NCI-H345 treated with DMSO at 0.1 percent for 48 hours (cell line): ENCODE data around the gene LAX1.
"Not testable (repeated sequence)": the region's sequence is repeated elsewhere in the genome, so short reads cannot be mapped to it uniquely, and the experiment has no call there.

ENCODE experiments used
- DNase-seq: peaks from one replicate; lab custom pipeline; 2025; ENCODE audit not compliant: unreplicated experiment; lab: John Stamatoyannopoulos, UW

Gene LAX1

GRCh38 chr1:203768256-203768655 lies 3.3 kb downstream of the LAX1 start:
- DNase-seq = no peak

DNA sequence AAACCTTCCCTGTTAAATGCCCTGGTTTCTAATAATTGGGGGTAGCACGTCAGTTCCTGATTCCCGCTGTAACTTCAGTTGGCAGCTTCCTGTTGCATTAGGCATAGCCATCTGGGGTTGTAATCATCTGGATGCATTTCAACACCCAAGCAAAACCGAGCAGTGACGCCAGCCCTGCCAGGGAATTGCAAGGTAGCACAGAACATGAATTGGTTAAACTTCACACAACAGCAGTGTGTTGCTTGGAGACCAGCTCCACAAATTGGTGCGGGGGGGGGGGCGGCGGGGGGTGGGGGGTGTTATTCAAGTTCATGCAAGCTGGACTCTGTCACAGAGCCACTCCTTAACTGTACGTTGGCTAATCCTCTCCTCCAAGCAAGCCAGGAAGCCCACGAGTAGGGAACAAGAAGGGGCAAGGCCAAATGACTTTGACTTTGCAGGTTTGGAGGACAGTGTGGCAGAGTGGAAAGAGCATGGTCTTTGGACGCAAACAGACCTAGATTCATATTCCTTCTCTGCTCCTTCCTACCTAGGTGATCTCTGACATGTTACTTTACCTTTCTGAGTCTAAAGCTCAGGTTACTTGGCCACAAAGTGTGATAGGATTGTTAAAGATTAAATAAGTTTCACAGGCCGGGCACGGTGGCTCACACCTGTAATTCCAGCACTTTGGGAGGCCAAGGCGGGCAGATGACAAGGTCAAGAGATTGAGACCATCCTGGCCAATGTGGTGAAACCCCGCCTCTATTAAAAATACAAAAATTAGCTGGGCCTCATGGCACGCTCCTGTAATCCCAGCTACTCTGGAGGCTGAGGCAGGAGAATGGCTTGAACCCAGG lies 4.7 kb downstream of the LAX1 start:
- DNase-seq = no peak

GRCh38 chr1:203771901-203772301 lies 6.9 kb downstream of the LAX1 start:
- DNase-seq = no peak

GRCh38 chr1:203772836-203773235 lies 7.9 kb downstream of the LAX1 start:
- no peak for DNase-seq

DNA sequence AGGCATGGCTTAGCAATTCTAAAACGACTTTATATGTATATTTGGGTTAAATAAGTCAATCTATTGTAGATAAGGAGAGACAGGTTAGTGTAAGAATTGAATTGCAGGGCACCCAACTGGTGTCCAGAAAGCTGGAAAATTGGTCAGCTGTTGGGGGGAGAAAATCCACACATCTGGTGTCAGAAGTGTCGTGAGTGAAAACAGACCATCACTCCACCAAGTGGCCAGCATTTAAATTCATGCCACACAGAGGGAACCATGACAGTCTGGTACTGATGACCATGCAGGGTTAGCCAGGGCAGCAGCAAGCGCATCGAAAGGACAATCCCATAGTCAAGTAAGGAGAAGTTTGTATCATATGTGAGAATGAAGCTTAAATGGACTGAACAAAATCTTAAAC lies 11.7 kb downstream of the LAX1 start:
- no peak for DNase-seq

DNA sequence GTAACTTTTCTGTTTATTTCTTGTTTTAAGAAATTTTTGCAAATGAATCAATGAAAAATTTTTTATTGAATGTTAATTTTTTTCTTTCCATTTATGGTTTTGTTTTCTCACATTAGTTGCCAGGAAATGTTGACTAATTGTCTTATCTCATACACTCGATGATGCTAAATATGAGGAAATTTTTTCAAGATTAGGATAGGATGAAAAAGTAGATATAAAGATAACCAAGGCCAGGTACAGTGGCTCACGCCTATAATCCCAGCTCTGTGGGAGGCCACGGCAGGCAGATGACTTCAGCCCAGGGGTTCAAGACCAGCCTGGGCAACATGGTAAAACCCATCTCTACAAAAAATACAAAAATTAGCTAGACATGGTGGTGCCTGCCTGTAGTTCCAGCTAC lies 12.6 kb downstream of the LAX1 start:
- no peak for DNase-seq

GRCh38 chr1:203778146-203778545 lies 13.2 kb downstream of the LAX1 start:
- no peak for DNase-seq

DNA sequence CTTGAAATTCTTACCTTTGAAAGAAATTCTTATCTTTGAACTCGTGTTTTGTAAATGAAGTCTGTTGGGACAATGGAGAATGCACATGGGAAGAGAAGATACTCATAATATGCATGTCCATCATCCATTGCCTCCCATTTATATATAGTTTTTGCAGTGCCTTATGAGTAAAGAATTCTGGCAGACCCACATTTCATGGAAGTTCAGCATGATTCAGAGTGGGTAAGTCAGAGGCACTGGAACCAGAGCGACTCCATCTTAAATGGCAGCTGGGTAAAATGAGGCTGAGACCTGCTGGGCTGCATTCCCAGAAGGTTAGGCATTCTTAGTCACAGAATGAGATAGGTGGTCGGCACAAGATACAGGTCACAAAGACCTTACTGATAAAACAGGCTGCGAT lies 13.8 kb downstream of the LAX1 start:
- no peak for DNase-seq

DNA sequence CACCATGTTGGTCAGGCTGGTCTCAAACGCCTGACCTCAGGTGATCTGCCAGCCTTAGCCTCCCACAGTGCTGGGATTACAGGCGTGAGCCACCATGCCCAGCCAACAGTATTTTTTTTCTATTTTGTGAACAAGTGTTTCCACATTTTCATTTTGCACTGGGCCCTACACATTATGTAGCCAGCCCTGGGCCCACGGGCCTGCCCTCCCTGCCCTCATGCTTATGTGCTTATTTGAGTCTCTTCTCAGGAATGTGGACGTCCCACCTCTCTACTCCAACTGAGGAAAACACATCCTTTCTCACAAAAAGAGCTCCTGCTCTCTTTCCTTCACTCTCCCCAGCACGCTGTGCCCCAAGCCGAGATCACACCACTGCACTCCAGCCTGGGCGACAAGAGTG lies 17.0 kb downstream of the LAX1 start:
- DNase-seq = no peak

GRCh38 chr1:203789966-203790365 lies 25.0 kb downstream of the LAX1 start:
- DNase-seq = no peak

- no peak for DNase-seq
Observed at GRCh38 chr1:203791498-203791897, 26.5 kb downstream of the LAX1 start.

DNA sequence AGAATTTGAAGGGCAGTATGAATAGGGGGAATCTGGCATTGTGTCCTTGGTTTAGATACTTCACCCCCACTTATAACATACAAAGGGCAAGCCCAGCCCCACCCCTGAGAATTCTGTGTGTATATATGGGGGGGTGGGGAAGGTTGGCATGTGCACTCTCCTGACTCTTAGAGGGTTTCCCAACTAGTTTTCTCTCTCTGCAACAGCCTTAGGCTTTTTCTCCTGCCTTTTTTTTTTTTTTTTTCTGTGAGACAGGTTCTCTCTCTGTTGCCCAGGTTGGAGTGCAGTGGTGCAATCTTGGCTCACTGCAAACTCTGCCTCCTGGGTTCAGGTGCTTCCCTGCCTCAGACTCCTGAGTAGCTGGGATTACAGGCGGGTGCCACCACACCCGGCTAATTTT lies 27.5 kb downstream of the LAX1 start:
- DNase-seq = no peak

GRCh38 chr1:203793561-203793960 lies 28.6 kb downstream of the LAX1 start:
- not testable (repeated sequence) for DNase-seq

DNA sequence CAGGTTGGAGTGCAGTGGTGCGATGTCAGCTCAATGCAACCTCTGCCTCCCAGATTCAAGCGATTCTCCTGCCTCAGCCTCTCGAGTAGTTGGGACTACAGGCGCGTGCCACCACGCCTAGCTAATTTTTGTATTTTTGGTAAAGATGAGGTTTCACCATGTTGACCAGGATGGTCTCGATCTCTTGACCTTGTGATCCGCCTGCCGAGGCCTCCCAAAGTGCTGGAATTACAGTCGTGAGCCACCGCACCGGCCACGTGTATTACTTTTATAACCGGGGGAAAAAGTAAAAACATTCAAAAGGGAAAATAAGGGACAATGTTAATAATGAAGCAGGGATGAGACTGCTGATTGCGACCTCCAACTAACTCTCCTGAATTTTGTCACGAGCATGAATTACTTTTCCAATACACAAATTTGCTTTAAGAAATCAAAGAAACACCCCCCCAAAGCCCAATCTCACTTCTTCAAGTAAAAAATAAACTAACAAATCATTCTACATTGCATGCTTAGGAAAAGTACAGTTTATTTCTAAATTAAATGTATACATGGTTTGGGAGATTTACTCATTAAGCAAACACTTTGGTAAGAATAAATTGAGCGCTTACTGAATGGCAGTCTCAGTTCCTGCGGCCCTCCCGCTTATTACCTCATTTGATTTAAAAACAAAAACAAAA lies 29.9 kb downstream of the LAX1 start:
- no peak for DNase-seq

DNA sequence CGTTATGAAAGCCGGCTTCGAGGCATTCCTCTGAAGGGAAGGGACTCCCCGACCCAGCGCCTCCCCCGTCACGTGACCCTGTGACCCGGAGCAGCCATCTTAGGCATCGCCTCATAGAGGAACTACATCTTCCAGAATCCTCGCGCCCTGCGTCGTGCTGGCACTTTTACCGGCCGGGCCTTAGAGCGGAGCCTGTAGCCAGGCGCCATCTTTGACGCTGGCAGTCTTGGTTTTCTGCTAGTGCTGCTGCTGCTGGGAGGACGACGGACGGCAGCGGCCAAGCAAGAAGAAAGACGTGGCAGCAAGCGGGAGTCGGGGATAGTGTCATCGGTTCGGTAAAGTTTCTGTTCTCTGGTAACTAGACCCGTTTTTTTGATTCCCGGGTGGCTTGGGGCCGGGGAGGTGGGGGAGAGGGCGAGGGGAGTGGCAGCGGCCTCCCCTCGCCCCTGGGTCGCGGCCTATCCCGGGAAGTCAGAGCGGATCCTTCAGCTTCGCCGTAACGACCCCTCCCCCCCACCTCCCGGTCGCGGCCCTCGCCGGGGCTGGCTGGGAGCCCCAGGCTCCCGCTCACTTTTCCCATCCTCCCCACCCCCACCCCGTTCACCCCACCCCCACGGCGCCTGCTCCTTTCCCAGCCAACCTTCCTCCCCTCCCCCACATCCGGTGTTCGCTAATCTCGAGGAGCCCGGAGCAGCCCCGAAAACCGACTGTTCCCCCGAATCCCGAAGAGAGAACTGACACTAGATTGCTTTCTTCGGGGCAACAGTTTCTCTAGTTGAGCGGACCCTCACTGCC lies 30.7 kb downstream of the LAX1 start, which contains the start of the genes ZBED6 and ZC3H11A:
TSS of gene ZBED6 (plus strand) at position 183 of the 795 bp plus-strand sequence. CDS start 1,900 bp downstream, outside the sequence.
TSS of gene ZC3H11A (plus strand) at position 183 of the 795 bp plus-strand sequence. CDS start 21,448 bp downstream, outside the sequence.
- DNase-seq = peak; percentile 89

GRCh38 chr1:203796236-203796605 lies 31.2 kb downstream of the LAX1 start:
- DNase-seq = peak; percentile 45

GRCh38 chr1:203797216-203797615 lies 32.2 kb downstream of the LAX1 start:
- DNase-seq = no peak

DNA sequence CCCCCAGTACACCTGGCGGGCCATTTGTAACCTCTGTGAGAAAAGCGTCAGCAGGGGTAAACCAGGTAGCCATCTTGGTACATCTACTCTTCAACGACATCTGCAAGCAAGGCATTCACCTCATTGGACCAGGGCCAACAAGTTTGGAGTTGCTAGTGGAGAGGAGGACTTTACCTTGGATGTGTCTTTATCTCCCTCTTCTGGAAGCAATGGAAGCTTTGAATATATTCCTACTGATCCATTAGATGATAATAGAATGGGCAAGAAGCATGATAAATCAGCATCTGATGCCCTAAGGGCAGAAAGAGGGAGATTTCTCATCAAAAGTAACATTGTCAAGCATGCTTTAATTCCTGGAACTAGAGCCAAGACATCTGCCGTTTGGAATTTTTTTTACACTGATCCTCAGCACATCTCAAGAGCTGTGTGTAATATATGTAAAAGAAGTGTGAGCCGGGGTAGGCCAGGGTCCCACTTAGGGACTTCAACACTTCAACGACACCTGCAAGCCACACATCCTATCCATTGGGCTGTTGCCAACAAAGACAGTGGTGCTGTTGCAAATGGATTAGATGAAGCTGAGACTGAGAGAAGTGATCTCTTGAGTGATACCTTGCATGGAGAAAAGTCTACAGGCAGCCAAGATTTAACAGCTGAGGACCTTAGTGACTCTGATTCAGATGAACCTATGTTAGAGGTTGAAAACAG lies 33.1 kb downstream of the LAX1 start:
- DNase-seq = no peak

DNA sequence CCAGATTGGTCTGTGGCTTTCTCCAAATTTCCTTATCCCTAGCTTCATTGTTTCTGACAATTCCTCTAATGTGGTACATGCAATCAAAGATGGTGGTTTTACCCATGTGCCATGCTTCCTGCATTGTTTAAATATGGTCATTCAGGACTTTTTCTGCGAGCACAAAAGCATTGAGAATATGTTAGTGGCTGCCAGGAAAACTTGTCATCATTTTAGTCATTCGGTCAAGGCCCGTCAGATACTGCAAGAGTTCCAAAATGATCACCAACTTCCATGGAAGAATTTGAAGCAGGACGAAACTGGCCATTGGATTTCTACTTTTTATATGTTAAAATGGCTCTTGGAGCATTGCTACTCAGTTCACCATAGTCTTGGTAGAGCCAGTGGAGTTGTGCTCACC lies 34.2 kb downstream of the LAX1 start:
- DNase-seq = no peak

GRCh38 chr1:203799971-203800370 lies 35.0 kb downstream of the LAX1 start:
- DNase-seq = no peak

- DNase-seq = no peak
Observed at GRCh38 chr1:203805689-203806088, 40.7 kb downstream of the LAX1 start.
